HG03565 (cell line): ENCODE results near the gene LYZL4.

Experiments
- ATAC-seq: cut with Tn5 transposase; IDR thresholded peaks from one replicate; pipeline ENCODE4 v1.9.1; 2021; ENCODE audit warnings: mild to moderate bottlenecking, moderate library complexity; ENCODE audit not compliant: unreplicated experiment

LYZL4 gene, protein sequence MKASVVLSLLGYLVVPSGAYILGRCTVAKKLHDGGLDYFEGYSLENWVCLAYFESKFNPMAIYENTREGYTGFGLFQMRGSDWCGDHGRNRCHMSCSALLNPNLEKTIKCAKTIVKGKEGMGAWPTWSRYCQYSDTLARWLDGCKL

DNA sequence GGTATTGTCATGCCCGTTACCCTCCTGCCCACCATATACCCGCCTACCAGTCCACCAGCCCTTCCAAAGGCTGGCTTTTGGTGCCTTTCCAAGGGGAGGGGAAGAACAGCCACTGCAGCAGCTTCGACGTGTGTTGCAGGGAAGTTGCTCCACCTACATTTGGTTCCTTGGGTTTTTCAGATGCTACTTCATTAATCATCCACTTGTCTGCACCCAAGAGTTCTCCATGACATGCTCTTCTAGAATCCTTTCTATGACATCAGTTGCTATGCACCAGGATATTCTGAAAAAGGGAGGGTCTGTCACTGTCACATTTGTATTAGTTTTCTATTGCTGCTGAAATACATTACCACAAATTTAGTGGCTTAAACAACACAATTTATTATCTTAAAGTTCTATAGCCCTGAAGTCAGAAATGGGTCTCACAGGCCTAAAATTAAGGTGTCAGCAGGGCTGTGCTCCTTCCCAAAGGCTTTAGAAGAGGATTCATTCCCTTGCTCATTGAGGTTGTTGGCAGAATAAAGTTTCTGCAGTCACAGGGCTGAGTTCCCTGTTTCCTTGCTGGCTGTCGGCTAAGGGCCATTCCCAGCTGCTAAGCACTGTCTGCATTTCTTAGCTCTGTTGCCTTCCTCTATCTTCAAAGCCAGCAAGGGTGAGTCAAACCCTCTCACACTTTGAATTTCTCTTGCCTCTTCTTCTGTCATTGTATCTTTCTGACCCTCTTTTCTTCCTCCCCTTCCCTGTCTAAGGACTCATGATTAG is at the start of gene LYZL4:
TSS of gene LYZL4 (minus strand) at position 241 of the 762 bp plus-strand sequence. CDS start 3,359 bp downstream, outside the sequence.
- ATAC-seq: no peak

DNA sequence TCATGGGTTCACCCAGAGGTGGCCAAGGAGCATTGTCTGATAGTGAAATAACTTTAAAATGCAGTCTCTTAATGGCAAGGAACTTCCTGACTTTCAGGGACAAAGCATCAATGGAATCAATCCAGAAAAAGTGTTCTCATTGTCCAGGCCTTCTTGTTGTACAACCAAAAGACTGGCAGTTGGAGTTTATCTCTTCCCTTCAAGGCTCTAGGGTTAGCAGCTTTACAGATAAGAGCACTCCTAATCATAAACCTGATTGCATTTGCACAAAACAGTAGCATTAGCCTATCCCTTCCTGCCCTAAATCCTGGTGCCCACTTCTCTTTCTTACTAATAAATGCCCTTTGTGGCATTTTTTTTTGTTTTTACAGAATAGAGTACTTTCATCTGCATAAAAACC is 48.7 kb upstream of the LYZL4 start:
- no peak for ATAC-seq

DNA sequence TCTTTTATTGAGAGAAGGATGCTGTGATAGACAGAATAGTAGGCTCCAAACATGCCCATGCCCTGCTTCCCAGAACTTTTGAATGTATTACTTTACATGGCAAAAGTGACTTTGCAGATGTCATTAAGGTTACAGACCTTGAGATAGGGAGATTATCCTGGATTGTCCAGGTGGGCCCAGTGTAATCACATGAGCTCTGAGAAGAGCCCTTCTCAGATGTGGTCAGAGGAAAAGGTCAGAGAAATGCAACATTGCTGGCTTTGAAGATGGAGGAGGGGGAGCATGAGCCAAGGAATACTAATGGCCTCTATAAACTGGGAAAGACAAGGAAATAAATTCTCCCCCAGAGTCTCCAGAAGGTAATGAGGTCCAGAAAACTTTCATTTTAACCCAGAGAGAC is 45.8 kb upstream of the LYZL4 start:
- ATAC-seq: no peak

DNA sequence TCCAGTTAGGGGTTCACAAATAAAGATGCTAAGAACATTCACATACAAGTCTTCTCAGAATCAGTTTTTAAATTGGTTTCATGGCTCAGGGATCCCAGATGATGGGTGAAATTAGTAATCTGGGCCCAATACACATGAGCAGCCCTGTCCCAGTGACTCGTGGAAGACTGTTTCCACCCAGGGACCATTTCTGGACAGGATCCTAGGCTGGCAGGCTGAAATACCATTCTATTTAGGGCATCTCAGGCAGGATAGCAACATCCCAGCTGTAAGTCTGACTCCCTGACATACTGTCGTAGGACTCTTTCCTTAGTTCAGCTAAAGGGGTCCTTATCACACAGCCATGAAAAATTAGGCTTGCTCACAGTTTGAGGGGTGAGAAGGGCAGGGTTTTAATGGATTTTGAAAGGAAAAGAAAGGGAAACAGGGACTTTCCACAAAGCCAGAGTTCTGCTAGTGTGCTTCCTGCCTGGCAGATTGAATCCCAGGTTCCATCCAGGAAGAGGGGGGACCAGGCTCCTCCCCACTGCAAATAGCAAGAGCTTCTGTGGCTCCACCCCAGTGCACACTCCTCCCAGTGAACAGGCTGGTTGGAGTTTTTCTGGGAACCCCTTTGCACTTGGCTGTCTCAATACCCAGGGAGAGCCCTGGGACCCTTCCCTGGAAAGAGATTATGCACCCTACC is 41.3 kb upstream of the LYZL4 start:
- no peak for ATAC-seq

DNA sequence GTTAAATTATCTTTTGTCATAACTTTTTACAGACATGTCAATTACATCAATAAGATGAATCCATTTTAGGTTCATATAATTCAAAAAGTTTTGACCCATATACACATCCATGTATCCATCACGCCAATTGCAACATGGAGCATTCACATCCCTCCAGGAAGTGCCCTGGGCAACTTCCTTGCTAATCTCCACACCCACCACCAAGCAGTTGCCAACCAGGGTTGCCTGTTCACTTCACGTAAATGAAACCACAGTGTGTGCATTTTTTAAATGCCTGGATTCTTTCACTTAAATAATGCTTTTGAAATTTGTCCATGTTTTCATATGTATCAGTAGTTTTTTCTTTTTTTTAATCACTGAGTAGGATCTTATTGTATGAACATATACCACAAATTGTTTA is 40.7 kb upstream of the LYZL4 start:
- ATAC-seq: no peak

DNA sequence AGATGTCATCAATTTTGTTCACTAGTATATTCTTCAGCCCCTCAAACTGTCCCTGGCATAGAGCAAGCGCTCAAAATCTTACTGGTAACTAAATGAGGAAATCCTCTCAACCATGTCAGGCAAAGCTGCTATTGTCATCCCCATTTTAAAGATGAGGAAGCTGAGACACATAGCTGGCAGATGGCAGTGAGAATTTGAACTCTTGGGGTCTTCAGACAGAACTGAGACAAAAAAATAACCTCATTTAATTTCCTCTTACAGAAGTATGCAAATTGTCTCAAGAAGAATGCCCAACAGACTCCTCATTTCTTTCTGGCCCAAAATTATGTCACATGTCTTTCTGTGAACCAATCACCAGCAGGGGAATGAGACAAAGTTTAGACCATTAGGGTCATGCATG is 40.2 kb upstream of the LYZL4 start:
- no peak for ATAC-seq

DNA sequence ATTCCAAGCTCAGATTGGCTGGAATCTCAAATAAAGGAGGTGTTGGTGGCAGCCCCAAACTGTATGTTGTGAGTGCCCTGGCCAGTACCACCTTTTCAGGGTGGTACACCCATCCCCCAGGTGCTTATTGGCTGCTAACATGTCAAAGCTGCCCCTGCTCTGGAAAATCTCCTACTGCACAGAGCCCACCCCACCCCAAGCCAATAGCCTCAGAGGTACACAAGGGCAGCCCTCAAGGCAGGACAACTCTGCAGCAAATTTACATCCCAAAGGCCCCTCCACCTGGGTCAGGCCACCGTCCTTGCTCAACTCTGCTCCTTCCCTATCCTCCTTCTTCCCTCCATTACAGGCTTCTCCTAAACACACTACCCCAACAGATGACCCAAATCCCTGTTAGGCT is 37.1 kb upstream of the LYZL4 start:
- no peak for ATAC-seq

DNA sequence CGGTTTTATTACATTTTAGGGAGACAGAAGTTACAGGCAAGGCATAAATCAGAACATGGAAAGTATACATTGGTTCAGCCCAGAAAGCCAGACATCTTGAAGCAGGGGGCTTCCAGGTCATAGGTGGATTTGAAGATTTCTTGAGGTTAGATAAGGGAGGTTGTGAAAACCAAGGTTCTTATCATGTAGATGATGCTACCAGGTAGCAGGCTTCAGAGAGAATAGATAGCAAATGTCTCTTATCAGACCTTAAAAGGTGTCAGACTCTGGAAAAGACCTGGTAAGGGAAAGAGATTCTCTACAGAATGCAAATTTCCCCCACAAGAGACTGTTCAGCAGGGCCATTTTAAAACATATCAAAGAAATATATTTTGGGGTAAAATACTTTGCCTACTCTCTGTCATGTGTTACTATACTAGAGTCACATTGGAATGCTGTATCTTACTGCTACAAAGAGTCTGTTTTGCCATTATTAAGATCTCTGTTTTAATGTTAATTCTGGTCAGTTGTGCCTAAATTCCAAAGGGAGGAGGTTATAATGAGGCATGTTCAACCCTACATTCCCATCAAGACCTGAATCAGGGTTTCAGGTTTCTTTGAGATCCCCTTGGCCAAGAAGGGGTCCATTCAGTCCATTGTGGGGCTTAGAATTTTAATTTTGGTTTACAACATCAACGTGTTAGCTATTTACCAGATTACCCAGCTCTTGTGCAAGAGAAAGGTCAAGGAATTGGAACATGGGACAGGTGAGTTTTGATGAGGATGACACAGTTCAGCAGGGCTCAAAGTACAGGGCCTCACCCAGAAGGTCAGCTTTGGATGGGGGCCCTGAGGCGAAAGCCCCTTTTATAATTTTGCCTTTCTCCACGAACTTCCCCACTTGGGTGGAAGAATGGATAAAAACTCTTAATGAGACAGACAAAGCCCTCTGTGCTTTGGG is 36.0 kb upstream of the LYZL4 start:
- ATAC-seq: no peak

DNA sequence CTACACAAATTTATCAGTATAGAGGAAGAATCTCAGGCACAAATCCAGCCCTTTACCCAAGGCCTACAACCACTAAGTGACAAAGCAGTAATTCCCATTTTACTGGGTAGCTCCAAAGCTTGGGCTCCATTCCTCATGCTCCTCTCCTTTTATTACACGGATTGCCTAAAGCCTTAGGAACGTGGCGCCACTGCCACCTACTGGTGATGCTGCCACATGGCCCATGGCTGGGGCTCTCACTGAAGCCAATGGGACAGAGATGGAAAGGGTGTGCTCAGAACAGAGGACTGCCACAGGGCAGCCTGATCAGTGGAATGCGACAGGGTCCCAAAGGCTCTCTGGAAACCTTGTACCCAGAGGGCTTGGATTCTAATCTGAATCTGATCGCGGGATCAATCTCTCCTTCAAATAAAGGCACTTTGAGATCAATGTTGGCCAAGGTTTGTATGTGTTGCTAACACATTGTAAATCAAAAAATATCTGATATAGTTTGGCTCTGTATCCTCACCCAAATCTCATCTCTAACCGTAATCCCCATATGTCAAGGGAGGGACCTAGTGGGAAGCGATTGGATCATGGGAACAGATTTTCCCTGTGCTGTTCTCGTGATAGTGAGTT is 33.5 kb upstream of the LYZL4 start:
- ATAC-seq: peak; percentile 53

DNA sequence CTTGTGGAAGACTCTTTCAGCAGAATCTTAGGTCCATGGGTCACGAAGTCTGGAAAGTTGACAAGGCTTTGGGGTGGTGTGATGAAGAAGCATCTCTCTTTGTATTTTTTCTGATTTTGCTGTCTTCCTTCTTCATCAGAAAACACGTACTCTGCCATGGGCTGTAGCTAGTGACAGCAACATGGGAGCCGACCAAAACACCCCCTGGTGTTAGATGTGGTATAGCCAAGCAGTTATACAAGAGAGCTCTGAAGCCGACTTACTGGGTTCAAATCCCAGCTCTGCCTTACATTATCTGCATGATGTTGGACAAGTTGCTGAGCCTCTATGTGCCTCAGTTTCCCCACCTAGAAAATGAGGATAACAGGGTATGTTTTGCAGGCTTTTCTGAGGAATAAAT is 32.9 kb upstream of the LYZL4 start:
- no peak for ATAC-seq

DNA sequence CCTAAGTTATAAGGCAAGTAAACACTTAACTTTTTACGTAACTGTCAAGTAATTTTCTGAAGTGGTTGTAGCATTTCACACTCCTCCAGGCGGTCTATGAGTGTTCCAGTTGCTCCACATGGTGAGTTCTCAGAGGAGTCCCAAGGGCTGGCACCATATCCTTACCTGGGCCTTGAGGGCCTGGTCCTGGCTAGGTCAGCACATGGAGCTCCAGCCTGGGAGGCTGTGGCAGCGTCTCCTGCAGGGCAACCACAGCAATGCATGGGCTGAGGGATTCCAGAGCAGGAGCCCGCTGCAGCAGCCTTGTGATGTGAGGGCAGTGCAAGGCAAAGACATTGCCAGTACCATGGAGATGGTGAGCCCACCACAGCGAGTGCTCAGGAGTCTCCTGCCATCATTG is 32.2 kb upstream of the LYZL4 start:
- ATAC-seq: no peak

DNA sequence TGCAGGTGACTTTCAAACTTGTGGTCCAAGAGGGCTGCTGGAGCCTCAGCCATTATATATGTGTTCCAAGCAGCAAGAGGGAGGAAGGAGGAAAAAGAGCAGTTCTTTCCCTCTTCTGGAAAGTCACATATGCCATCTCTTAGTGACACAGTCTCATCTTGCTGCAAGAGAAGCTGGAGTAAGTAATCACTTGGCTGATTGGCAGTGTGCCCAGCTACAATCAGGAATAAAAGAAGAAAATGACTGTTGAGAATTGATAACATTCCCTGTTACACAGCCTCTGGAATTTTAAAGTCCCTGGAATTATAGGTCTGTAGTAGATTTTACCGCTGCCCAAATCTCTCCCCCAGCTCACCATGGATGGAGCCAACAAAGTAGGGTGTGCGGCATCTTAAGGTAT is 31.4 kb upstream of the LYZL4 start:
- ATAC-seq: no peak

DNA sequence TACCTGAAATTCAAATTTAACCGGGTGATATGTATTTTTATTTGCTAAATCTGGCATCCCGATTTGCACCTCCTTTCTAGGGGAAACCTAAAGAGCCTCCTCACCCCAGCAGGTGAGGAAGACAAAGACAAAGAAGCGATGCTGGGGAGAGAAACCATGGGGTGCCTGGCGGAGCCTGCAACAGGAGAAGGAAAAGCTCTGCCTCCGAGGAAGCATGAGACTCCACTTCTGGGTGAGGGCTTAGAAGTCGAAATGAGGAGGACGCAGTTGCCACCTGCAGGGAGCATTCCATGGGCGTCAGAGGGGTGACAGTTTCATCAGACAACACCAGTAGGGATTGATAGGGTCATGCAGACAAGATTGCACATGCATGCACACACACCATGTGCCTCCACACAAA is 30.5 kb upstream of the LYZL4 start:
- ATAC-seq: no peak

DNA sequence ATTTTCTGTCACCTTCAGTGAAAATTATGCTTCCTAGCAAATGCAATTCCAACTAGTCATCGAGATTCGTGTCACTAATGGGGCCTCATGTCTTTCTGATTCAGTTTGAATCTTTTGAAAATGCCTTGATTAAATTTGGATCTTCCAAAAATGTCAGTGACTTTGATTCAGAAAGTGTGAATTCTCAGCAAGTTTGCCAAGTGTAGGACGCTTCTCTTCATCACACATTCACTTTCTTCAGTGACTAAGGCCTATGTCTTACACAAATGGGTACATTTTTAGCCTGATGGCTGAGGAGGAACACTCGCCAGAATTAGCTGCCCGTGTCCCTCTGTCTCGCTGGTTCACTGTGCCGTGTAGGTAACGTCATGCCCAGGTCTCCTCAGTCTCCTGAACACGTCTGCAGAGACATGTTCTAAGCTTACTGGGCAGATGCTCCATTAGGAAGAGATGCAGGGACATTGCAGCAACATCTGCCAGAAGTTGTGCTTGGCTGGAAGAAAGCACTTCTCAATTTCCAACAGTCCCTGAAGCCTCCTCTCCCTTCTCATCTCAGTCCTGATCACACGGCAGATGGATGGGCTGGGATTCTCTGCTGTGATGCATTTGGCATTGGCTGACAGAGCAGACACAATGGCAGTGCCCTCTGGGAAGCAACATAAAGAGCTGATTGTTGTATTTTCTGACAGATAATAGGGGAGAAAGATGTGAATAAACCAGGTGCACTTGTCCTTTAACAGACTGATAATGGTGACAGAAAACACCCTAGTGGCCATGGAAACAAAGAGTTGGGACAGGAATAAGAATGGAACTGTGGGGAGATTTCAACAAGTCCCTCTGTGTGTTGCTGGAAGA is 29.1 kb upstream of the LYZL4 start:
- ATAC-seq: no peak

DNA sequence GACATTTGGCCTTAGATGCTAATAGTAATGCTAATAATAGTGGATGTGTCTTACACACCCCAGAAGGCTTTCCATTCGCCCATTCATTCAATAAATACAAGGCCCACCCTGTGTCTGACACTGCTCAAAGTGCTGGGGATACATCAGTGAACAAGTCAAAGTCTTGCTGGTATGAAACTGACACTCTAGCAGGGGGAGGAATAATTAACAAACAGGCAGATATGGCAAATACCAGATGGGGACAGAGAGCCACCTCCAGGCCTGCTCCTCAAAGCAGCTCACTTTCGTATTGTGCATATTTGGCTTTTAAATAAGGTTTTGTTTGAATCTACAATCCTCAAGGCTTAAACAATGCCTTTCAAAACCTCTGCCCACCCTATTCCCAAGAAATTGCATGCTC is 28.3 kb upstream of the LYZL4 start:
- no peak for ATAC-seq

DNA sequence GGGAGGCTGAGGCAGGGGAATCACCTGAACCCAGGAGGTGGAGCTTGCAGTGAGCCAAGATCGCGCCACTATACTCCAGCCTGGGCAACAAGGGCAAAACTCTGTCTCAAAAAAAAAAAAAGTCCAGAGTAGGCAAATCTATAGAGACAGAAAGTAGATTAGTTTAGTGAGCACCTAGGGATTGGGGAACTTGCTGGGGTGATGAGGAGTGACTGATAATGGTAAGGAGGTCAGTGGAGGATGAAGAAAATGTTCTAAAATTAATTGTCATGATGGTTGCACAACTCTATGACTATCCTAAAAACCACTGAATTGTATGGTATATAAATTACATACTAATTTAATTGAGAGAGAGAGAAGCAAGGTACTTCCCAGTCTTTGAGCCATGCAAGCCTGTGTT is 27.8 kb upstream of the LYZL4 start:
- no peak for ATAC-seq

DNA sequence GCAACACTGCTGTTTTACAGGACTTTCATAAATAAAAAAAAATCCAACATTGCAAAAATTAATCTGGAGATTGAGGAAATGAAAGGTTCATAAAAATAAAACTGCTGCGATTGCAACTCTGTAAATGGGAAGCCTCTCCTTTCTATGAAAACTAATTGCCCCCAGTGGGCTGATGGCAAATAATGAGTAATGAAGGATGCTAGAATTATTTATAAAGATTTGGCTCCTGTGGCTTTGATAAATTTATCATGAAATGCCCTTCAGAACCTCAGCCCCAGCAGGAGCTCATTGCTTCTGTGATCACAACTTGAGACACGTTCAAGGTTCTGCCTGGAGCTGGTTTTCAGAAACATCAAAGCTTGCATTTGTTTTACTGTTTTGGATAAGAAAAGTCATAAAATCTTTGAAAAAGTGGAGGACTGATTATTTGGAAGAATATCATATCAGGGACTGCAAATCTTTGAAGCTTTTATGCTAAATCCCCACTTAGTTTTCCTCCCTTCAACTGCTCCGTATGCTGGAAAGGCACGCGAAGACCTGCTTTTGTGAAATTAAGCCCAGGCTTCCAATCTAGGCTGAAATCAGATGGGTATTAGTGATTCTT is 24.5 kb upstream of the LYZL4 start:
- no peak for ATAC-seq

DNA sequence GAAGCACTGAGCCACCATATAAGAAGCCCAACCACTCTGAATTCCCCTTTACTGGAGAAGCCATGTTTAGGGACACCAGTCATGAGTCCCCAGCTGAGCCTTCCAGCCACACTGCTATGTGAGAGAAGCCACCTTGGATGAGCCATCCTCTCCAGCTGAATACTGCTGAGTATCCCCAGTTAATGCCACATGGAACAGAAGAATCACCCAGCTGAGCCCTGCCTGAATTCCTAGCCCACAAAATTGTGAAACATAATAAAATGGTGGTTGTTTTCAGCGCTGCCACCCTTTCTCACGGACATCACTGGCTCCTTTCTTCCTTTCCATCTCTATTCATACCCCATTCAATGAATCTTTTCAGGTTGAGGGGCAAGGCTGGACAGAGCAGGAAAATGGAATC is 22.1 kb upstream of the LYZL4 start:
- ATAC-seq: no peak

DNA sequence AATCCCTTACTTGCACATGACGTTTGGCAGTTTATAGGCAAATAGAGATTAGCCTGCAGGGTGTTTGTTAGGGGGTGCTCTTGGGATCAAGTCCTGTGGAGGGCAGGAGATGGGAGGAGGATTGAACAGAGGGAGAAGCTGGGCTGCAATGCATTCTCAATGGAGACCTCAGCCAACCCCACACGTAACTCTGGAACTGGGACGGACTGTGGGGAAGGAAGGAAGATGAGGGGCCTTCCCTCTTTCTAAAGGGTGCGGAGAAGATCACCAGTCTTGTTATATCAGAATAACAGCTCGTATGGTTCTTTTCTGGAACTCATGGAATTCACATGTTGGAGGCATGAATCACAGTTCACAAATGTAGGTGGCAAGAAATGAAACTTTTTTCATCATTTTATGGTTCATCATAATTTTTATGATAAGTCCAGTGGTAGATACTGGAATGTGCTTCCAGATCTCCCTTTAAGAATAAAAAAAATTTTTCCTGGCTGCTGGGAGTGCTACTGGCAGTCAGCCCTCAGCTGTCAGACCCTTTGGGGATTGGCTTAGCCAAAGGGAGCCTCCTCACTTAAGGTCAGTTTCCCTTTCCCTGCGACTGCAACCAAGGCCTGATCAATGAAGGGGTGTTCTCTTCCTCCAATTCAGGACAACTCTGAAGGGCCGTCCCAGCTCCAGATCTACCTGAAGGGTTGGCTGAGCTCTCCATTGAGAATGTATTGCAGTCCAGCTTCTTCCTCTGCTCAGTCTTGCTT is 20.5 kb upstream of the LYZL4 start:
- no peak for ATAC-seq
